ENCODE measurements around the gene AP3S2. TPM values are rescaled to one million over a fixed set of nuclear protein-coding genes. Genes with fewer than 3 reads are reported as not detected.

AP3S2 gene
- total and polyA plus RNA-seq, 2 of the 8 experiments (the other 6 are each of a cell fraction or from before 2014, with no cell fraction given) = 19.2 to 45.4 TPM

DNA sequence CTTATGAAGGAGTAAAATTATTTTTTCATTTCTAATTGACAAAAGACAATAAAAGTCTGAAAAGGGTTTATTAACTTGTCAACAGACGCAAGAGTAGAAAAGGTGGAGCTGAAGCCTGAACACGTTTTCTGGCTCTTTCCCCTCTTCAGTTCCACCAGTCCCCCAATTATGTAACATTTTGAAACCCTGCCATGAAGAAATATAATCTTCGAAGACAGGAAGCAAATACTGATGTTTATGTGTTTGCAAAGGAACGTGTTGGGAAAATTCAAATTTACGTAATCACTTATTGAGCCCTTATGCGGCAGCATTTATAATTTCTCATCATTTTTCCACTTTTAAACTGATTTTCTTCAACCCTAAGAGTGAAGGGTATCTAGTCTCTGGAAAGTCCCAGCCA lies 767 bp downstream of the AP3S2 start:
- no peak overlapping the region for H3K27ac ChIP-seq (ENCODE audit: low read depth, low read length)
- H3K79me2 ChIP-seq (ENCODE audit: control insufficient read depth in 1 of 2, insufficient read depth in 2 of 2, low read length in 2 of 2) = peaks cover 0 to 26% of the 10 kb centered on the region in 2 experiments; a peak in 2 of 4 replicates
- peaks cover 0 to 11% (median 8%) of the 10 kb centered on the region in 4 experiments; a peak in 5 of 8 replicates for H3K36me3 ChIP-seq (ENCODE audit: control insufficient read depth in 2 of 4, insufficient read depth in 4 of 4, low read length in 3 of 4)
- no peak overlapping the region for H3K4ac ChIP-seq (replicated peaks; ENCODE audit: insufficient read length, low read depth, low read length)
- no peak overlapping the region for H2BK12ac ChIP-seq (ENCODE audit: low read depth, low read length)
- peaks cover 2% of the 10 kb centered on the region in 2 experiments for H4K20me1 ChIP-seq (replicated peaks in 1 of 2; ENCODE audit: control insufficient read depth in 1 of 2, insufficient read depth in 2 of 2, low read length in 2 of 2)
- ChIA-PET POLR2A (ENCODE audit: partially characterized antibody) (no interaction called here), CTCF (ENCODE audit: partially characterized antibody) (interaction anchor here (0.9 to 1.8 kb wide), 3 partner anchors 13 to 133 kb away, joined by 3 to 9 read pairs (median 3); no protein-coding TSS in a partner anchor)
- no peak overlapping the region for H2AFZ ChIP-seq (ENCODE audit: low read length)
- FAIRE-seq = no peak
- H3K4me1 ChIP-seq (replicated peaks in 1 of 4; ENCODE audit: control insufficient read depth in 3 of 4, insufficient read depth in 4 of 4, low read length in 3 of 4) = no peaks in the 10 kb centered on the region; a peak in 2 of 7 replicates
- H3K27me3 ChIP-seq (replicated peaks in 1 of 4; ENCODE audit: control insufficient read depth in 3 of 4, extremely low read depth in 1 of 4, insufficient read depth in 3 of 4, low read length in 3 of 4) = no peaks in the 10 kb centered on the region
- no peak overlapping the region for H3K14ac ChIP-seq (ENCODE audit: insufficient read length)
- H3K4me2 ChIP-seq (ENCODE audit: insufficient read depth in 1 of 2, low read depth in 2 of 2, low read length in 2 of 2) = peak overlapping the region; percentile 60 to 73
- peaks cover 4% of the 10 kb centered on the region; the same call in 1 of the 2 replicates for H3K23me2 ChIP-seq (ENCODE audit: low read depth, low read length)
- H3K9ac ChIP-seq (replicated peaks in 1 of 4; ENCODE audit: extremely low read depth in 1 of 4, low read depth in 3 of 4, low read length in 3 of 4) = peak overlapping the region in 3 of 4 experiments; percentile 33 to 93 (median 60); a peak in 4 of 7 replicates
- no peak overlapping the region for H3K56ac ChIP-seq (replicated peaks; ENCODE audit: insufficient read length, low read depth, low read length)
- H4K8ac ChIP-seq (ENCODE audit: extremely low read depth, insufficient read depth, low read length) = no peak overlapping the region
- TF ChIP-seq SIX5 (IDR thresholded peaks at IDR 0.05; ENCODE audit: low read depth, low read length) (no peak), EGR1 (IDR thresholded peaks at IDR 0.05; ENCODE audit: borderline replicate concordance, low read depth, low read length) (no peak), CHD2 (IDR thresholded peaks at IDR 0.05; ENCODE audit: low read length) (no peak)
- H2BK20ac ChIP-seq (ENCODE audit: low read length) = no peak overlapping the region
- no peak overlapping the region for H4K91ac ChIP-seq (replicated peaks; ENCODE audit: insufficient read length, low read length)
- WGBS, 2 experiments (ENCODE audit: extremely low coverage in 1 of 2, insufficient coverage in 1 of 2, insufficient read length in 1 of 2, insufficient replicate concordance in 2 of 2, low coverage in 1 of 2, low lambda C conversion rate in 2 of 2, missing lambda C conversion rate in 1 of 2) = 64% methylated on average over 6 of the region's 6 CpGs; no CpG with 5 or more reads in 1 of the 2 experiments
- H2AK5ac ChIP-seq (ENCODE audit: low read depth, low read length) = no peak overlapping the region
- H3K4me3 ChIP-seq (ENCODE audit: extremely low read depth in 1 of 4, insufficient read depth in 2 of 4, low read depth in 3 of 4, low read length in 4 of 4) = peak overlapping the region; percentile 92 to 99 (median 98)
- H3K23ac ChIP-seq (ENCODE audit: insufficient read length) = no peak overlapping the region
- no peaks in the 10 kb centered on the region; the same call in none of the 2 replicates for H3K79me1 ChIP-seq (ENCODE audit: low read depth, low read length)
- no peak overlapping the region for H2BK15ac ChIP-seq (ENCODE audit: low read length)
- no peaks in the 10 kb centered on the region for H3K9me3 ChIP-seq (ENCODE audit: insufficient read depth in 2 of 2, low read depth in 1 of 2, low read length in 1 of 2)
- no peak overlapping the region for H2BK120ac ChIP-seq (replicated peaks; ENCODE audit: low read depth, low read length)
- H2BK5ac ChIP-seq (ENCODE audit: low read depth, low read length) = no peak overlapping the region
- no peak for DNase-seq (ENCODE audit: low read depth in 1 of 2, low spot score in 2 of 2)
- H3K18ac ChIP-seq (ENCODE audit: extremely low read depth, low read length) = no peak overlapping the region
- no peak overlapping the region for H4K5ac ChIP-seq (ENCODE audit: insufficient read length, low read depth, low read length)
